ENCODE data around the gene OR6J1. TPM values are rescaled to one million over a fixed set of nuclear protein-coding genes. Genes with fewer than 3 reads are reported as not detected.

OR6J1 gene
- total and polyA plus RNA-seq, 2 donors (not counting 3 experiments of a cell fraction or from before 2014, with no cell fraction given): not detected

- Histone ChIP-seq H3K9ac (replicated peaks; ENCODE audit: extremely low read depth, insufficient read depth, low read length) (no peak overlapping the region), H3K27ac (ENCODE audit: insufficient read depth, low read depth, low read length) (no peak overlapping the region), H4K20me1 (replicated peaks; ENCODE audit: control insufficient read depth, extremely low read depth, insufficient read depth, low read length) (no peaks in the 10 kb centered on the region), H3K4me2 (ENCODE audit: insufficient read depth, low read length) (no peak overlapping the region), H3K4me3 (replicated peaks in 1 of 3; ENCODE audit: insufficient read depth in 1 of 3, low read depth in 1 of 3, low read length in 3 of 3) (no peak overlapping the region), H3K27me3 (ENCODE audit: control insufficient read depth in 2 of 2, insufficient read depth in 2 of 2, low read length in 2 of 2) (no peaks in the 10 kb centered on the region), H3K9me1 (replicated peaks; ENCODE audit: control insufficient read depth, extremely low read depth, insufficient read depth, low read length) (no peaks in the 10 kb centered on the region), H3K4me1 (ENCODE audit: control insufficient read depth, extremely low read depth, insufficient read depth, low read length) (peaks cover 6% of the 10 kb centered on the region), H3K36me3 (ENCODE audit: control insufficient read depth in 2 of 2, extremely low read depth in 1 of 2, insufficient read depth in 2 of 2, low read length in 2 of 2) (no peaks in the 10 kb centered on the region), H2AFZ (ENCODE audit: low read depth, low read length) (no peak overlapping the region), H3K79me2 (ENCODE audit: control insufficient read depth, insufficient read depth, low read length) (no peaks in the 10 kb centered on the region), H3K9me3 (replicated peaks; ENCODE audit: control insufficient read depth, insufficient read depth, low read length) (no peaks in the 10 kb centered on the region)
- no peak for FAIRE-seq
- no TSS peak for BruUV-seq (replicated peaks)
- CTCF ChIA-PET: interaction anchor here (3.5 to 9.9 kb wide), 3 partner anchors 19 to 79 kb away, joined by 8 to 293 read pairs (median 45); partner anchors contain the start of gene ABHD4
- TF ChIP-seq JUN (IDR thresholded peaks at IDR 0.05; ENCODE audit: borderline replicate concordance, insufficient read depth, insufficient read length, low read depth) (no peak), POLR2A (IDR thresholded peaks at IDR 0.05; ENCODE audit: low read depth, low read length) (no peak), EZH2 (IDR thresholded peaks at IDR 0.05; ENCODE audit: borderline replicate concordance, low read depth, low read length, severe bottlenecking) (no peak), FOS (IDR thresholded peaks at IDR 0.05; ENCODE audit: borderline replicate concordance, insufficient read depth, low read length) (no peak), MYC (IDR thresholded peaks at IDR 0.05; ENCODE audit: low read depth, low read length) (no peak), GATA2 (IDR thresholded peaks at IDR 0.05; ENCODE audit: insufficient read depth, insufficient read length, low read depth, low read length) (no peak), POLR2AphosphoS5 (IDR thresholded peaks at IDR 0.05; ENCODE audit: insufficient read depth, low read depth, low read length) (no peak)
- TF ChIP-seq, protein P1, sequence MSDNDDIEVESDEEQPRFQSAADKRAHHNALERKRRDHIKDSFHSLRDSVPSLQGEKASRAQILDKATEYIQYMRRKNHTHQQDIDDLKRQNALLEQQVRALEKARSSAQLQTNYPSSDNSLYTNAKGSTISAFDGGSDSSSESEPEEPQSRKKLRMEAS (IDR thresholded peaks at IDR 0.05; ENCODE audit: insufficient read depth, insufficient read length): no peak
- TF ChIP-seq, protein P2, sequence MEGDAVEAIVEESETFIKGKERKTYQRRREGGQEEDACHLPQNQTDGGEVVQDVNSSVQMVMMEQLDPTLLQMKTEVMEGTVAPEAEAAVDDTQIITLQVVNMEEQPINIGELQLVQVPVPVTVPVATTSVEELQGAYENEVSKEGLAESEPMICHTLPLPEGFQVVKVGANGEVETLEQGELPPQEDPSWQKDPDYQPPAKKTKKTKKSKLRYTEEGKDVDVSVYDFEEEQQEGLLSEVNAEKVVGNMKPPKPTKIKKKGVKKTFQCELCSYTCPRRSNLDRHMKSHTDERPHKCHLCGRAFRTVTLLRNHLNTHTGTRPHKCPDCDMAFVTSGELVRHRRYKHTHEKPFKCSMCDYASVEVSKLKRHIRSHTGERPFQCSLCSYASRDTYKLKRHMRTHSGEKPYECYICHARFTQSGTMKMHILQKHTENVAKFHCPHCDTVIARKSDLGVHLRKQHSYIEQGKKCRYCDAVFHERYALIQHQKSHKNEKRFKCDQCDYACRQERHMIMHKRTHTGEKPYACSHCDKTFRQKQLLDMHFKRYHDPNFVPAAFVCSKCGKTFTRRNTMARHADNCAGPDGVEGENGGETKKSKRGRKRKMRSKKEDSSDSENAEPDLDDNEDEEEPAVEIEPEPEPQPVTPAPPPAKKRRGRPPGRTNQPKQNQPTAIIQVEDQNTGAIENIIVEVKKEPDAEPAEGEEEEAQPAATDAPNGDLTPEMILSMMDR (IDR thresholded peaks at IDR 0.05; ENCODE audit: extremely low read depth in 1 of 2, insufficient read depth in 1 of 2, low read depth in 1 of 2, low read length in 2 of 2): no peak
- DNase-seq (ENCODE audit: low read depth, low spot score): no peak
- POLR2A ChIA-PET: no interaction called here
- dilution Hi-C loops (cut with MboI; ENCODE audit: extremely low pct_ligation_motif_present, low sequenced_read_pairs): no loop called here
- intact Hi-C loops (cut with micrococcal nuclease): loop anchor here (5.0 kb wide), 1 partner anchor 179 kb away; no protein-coding TSS in a partner anchor
Measured at GRCh38 chr14:22650960-22651521, 6.9 kb upstream of the OR6J1 start.
